GM15510 (cell line): ENCODE results near the gene LRP11.

Experiments
- POLR2A ChIP-seq: IDR thresholded peaks from 3 replicates; pipeline ENCODE4 v1.6.1; 2011; ENCODE audit warnings: borderline replicate concordance; ENCODE audit not compliant: insufficient read length; ENCODE audit errors: extremely low read depth

LRP11 gene

DNA sequence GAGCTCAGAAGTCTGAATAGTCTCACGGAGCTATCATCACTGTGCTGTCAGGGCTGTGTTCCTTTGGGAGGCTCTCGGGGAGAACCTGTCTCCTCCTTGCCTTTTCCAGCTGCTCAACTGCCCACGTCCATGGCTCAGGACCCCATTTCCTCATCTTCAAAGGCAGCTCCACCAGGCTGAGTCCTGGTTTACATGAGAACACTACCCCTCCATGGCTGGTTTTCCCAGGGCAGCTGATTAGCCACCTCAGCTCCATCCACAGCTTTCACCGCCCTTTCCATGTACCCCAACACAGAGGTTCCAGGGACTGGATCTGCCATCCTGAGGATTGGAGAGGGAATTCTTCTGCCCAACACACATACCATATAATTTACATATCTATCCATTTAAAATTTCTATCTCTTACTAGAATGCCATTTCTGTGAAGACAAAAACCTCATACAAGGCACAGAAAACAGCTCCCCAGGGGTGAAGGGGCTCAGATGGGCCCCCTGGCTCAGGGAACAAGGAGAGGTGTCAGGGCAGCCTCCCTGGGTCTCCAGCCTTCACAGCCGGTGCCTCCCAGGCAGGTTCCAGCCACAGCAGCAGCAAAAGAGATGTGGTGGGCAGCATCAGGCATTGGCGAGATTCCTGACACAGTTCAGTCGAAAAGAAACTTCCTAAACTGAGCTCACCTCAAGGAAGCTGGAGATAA, 35.9 kb upstream of the LRP11 start:
- no peak for TF ChIP-seq POLR2A

DNA sequence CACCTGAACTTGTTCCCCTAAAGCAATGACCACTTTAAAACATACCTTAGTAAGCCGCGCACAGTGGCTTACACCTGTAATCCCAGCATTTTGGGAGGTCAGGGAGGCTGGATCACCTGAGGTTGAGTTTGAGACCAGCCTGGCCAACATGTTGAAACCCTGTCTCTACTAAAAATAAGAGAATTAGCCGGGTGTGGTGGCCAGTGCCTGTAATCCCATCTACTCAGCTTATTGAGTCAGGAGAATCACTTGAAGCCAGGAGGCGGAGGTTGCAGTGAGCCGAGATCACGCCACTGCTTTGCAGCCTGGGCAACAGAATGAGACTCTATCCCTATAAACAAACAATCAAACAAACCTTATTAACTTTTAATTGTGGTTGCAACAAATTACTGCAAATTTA, 35.3 kb upstream of the LRP11 start:
- TF ChIP-seq POLR2A, result no peak

DNA sequence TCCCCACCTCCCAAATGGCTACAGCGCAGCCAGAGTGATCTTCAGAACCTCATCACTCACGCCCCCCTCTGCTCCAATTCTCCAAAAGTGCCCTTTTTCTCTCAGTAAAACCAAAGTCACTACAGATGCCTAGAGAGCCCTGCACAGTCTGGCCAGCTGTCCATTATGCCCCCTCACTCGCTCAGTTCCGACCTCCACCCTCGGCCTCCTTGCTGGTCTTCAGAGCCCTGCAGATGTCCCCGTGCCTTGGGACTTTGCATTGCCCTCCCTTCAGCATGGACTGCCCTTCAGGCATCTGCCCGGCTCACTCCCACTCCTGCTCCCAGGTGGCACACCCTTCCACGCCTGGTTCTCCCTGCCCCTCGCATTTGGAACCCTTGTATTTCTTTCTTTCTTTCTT, 34.8 kb upstream of the LRP11 start:
- no peak for TF ChIP-seq POLR2A

DNA sequence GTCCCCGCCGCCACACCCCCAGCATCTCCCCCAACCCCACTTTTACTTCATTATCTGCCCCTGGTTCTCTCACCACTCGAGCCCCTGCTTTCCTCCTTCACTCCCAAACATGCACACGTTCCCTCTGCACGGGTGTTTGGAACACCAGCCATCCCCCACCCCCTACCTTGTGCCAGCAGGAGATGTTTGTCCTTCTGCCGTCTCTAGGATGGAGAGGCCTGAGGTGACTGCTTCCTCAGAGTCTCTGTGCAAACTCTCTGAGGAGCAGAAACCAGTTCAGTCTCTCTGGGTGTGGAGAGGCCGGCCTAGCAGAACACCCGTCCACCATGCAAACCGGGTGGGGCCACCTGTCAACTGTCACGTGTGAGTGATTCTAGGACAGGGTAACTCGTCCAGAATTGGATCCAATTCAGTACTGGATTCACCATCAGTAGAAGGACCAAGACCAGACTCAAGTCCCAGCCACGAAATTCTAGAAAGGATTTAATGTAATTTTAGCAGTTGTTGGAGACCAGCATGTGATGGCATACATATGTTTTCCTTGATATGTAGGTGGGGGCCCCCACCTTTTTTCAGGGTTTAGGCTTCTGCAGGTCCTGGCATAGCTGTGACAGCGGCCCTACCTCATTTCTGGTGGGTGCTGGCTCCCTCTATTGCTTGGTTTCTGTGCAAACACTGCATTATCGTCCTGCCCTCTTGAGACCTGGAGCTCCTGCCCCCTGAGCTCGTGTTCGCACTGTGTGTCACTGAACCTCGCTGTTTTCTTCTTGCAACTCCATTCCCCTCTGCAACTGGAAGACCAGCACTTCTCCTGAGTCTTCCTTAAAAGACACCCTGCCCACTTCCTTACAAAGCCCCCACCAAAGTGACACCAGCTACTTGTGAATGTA, 33.9 kb upstream of the LRP11 start, which contains the start of gene RAET1E:
RAET1E (minus strand) TSS at position 259 of the 890 bp plus-strand sequence. CDS start 7,212 bp downstream, outside the sequence.
- no peak for TF ChIP-seq POLR2A

DNA sequence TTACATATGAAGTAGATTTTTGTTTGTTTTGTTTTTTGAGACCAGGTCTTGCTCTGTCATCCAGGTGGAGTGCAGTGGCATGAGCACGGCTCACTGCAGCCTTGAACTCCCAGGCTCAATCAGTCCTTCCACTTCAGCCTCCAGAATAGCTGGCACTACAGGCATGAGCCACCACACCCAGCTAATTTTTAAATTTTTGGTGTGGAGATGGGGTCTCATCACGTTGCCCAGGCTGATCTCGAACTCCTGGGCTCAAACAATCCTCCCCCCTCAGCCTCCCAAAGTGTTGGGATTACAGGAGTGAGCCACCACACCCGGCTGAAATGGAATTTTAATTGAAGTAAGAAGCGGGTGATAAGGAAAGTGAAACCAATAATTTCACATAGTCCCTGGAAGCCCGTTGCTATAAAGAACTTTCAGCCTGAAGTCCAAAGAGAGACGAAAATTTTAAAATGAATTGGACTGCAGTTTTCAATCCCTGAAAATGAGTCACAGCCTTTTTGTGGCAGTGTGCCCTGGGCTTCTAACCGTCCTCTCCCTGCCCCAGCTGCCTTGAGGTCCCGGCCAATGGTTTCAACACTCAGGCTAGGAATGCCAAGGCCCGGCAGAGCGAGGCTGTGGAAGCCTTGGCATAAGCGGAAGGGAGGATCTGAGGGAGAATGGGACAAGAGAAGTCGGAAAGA, 33.0 kb upstream of the LRP11 start:
- TF ChIP-seq POLR2A, result no peak

DNA sequence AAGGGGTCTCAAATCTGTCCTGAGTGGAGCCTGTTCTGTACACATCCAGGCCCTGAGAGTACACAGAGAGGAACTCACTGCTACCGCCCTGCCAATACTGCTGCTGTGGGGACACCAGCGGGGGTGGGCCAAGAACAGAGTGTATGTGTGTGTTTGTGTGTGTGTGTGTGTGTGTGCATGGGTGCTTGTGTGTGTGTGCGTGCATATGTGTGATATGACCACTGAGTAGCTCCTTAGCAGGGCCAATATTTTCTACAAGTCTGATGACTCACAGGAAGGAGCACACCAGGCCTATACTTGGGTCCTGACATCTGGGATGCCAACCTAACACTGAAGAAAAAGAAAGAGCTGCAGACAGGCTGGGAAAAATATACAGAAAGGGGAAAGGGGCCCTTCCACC, 32.3 kb upstream of the LRP11 start:
- TF ChIP-seq POLR2A, result no peak

DNA sequence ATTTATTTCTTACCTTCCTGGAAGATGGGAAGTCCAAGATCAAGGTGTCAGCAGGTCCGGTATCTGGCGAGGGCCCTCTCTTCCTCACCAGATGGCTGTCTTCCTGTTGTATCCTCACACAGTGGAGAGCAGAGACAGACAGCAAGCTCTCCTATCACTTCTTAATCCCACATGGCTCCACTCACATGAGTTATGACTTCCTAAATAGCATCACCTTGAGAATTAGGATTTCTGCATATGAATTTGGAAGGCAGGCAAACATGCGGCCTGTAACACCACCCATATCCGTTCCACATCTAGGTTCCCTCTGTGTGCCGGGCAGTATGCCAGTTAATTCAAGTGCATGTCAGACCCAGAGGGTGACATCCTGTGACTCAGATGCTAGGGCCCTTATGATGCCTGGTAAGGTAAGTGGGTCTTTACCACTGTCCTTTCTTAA, 31.7 kb upstream of the LRP11 start:
- no peak for TF ChIP-seq POLR2A

DNA sequence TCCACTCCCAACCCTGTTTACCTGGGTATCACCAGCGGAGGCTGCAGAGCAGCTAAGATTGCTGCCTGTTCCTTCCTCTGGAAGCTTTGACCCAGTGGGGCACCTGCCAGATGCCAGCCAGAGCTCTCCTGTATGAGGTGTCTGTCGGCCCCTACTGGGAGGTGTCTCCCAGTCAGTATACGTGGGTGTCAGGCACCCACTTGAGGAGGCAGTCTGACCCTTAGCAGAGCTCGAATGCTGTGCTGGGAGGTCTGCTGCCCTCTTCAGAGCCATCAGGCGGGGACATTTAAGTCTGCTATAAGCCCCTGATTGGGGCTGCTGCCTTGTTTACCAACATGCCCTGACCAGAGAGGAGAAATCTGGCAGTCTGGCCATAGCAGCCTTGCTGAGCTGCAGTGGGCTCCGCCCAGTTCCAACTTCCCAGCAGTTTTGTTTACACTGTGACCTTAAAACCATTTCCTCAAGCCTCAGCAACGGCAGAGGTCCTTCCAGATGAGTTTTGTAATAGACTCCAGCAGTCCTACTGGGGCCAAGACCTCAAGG, 31.0 kb upstream of the LRP11 start:
- TF ChIP-seq POLR2A, result no peak

DNA sequence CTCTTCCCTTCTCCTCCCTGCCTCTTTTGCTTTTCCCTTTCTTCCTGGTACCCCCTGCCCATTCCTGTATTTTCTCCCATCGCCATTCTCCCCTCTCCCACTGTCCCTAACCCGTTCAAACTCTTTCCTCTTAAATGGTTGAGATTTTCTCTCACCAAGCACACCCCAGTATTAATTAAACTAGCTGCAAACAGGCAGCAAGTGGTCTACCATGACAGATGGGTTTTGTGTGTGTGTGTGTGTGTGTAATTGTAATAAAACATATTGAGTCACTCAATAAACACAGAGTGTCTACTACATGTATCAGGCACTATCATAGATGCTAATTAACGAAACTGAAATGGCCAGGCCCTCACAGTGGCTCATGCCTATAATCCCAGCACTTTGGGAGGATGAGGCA, 27.1 kb upstream of the LRP11 start:
- no peak for TF ChIP-seq POLR2A

DNA sequence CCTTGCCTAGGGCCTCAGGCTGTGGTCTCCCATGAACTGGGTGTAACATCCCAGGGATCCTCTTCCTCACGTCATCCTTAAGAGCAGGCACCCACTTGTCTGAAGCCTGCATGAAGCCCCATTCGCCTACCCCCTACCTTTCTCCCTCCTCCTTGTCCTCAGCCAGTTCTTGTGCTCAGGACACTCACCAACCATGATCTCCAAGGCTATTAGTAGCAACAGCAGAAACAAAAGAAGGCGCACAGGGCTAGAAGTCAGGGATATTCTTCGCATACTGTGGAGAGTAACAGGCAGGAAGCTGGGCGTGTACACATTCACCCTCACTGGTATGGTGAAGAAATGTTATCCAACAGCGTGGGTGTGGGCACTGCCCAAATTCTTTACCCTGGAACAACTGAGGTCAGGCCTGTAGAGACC, 26.5 kb upstream of the LRP11 start:
- no peak for TF ChIP-seq POLR2A

DNA sequence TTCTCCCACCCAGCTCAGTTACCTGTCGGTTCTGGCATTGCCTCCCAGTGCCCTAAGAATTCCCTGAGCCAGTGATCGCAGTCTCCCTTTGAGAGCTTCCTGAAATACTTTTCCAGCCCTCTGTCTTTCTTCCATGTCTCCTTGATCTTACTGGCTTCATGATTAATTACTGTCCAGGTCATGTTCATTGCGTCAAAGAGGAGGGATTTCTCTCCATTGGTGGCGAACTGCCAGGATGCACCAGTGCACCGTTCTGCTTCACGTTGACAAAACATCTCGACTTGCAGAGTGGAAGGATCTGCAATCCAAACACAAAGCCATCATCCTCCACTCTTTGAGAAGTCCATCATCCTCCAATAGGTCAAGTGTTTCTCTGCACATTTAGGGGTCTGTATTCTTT, 25.2 kb upstream of the LRP11 start:
- TF ChIP-seq POLR2A, result no peak

DNA sequence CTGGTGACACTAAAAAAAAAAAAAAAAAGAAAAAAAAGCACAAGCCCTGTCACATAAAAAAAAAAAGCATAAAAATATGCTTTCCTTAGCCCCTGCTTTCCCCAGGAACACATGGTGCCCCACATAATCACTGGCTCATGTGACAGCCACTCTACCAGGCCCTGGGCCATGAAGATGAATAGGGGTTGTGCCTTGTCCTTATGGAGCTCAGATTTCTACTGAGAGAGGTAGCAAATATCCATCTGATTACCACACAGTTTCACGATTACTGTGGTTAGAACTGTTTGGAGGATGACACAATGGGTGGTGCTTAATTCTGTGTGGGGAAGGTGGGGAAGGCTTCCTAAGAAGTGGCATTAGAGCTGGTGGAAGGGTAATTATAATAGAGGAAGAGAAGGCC, 24.5 kb upstream of the LRP11 start:
- TF ChIP-seq POLR2A, result no peak

DNA sequence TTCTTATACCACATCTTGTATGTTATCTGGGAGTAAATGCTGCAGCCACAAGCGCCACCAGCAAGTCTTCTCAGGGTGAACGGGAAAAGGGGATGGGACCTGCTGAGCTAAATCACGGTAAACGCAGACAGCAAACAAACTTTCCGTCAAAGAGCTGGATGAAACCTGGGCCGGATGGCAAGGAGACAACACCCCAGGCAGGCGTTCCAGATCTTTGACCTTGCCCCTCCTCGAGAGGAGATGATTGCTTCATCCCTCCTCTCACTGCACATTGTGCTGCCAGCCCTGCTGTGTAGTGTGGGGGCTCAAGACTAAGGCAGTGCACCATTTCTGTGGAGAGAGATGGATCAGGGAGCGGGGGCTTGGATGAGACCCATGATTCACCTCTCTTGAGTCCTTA, 23.9 kb upstream of the LRP11 start:
- no peak for TF ChIP-seq POLR2A

DNA sequence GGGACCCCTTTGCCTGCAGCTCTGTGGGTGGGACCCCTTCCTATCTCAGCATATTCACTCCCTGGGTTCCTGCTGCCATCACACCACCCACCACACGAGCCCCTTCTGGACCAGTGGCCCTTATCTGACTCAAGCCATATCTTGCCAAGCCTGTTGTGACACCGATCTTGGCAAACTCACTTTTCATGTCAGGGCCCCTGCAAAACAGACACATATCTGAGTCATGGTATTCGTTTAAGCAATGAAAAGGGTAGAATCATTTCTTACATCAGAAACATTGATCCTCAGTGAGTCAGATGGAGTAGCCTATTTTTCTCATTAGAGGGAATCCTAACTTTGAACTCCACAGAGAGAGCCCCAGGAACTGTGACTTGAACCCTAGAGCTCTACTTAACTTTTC, 23.2 kb upstream of the LRP11 start:
- TF ChIP-seq POLR2A, result no peak

DNA sequence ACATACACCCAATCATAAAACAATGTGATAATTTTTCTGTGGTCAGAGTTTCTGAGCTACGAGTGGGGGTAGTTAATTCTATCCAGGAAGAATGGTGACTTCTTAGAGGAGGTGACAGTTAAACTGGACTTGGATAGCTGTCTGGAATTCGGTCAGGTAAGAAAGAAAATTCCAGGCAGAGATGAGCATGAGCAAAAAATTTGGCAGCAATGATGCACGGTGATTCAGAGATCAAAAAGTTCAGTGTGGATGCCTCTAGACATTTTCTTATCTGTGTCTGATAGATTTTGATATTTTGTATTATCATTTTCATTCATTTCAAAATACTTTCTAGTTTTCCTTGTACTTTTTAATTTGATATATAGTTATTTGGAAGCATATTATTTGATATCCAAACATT, 21.7 kb upstream of the LRP11 start:
- TF ChIP-seq POLR2A, result no peak
